Measurements from ENCODE around the gene RAB24. TPM values are rescaled to one million over a fixed set of nuclear protein-coding genes. Genes with fewer than 3 reads are reported as not detected.
A peak's percentile ranks its signal among the peaks of the same experiment; 100 is the strongest.

The RAB24 gene
- total RNA-seq, 4 donors from 2014 or later: 18.7 to 53.3 (median 26.3) TPM

- peaks cover 35 to 45% of the 10 kb centered on the region in 2 donors for H3K4me1 ChIP-seq
- H3K4me3 ChIP-seq (replicated peaks in 1 of 3): peak overlapping the region; percentile 9 to 90 (median 87)
- H3K27me3 ChIP-seq: no peaks in the 10 kb centered on the region
- WGBS, 2 donors: 46 to 55% methylated on average over 13 to 15 of the region's 19 CpGs
- H3K9me3 ChIP-seq: no peaks in the 10 kb centered on the region
- peak overlapping the region in 2 of 3 donors; percentile 61 to 75 for H3K27ac ChIP-seq
- H3K36me3 ChIP-seq: peaks cover 7 to 16% of the 10 kb centered on the region in 2 donors
- TF ChIP-seq, protein P1, sequence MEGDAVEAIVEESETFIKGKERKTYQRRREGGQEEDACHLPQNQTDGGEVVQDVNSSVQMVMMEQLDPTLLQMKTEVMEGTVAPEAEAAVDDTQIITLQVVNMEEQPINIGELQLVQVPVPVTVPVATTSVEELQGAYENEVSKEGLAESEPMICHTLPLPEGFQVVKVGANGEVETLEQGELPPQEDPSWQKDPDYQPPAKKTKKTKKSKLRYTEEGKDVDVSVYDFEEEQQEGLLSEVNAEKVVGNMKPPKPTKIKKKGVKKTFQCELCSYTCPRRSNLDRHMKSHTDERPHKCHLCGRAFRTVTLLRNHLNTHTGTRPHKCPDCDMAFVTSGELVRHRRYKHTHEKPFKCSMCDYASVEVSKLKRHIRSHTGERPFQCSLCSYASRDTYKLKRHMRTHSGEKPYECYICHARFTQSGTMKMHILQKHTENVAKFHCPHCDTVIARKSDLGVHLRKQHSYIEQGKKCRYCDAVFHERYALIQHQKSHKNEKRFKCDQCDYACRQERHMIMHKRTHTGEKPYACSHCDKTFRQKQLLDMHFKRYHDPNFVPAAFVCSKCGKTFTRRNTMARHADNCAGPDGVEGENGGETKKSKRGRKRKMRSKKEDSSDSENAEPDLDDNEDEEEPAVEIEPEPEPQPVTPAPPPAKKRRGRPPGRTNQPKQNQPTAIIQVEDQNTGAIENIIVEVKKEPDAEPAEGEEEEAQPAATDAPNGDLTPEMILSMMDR (IDR thresholded peaks at IDR 0.05): no peak
- DNase-seq: no peak
- intact Hi-C loops (cut with DNase I): loop anchor here (5.0 kb wide), 1 partner anchor 192 kb away; no protein-coding TSS in a partner anchor
These were observed 1.0 kb upstream of the RAB24 start for GRCh38 chr5:177304392-177305119.

- peak in 1 of 2 donors; percentile 16 for DNase-seq
- no peaks in the 10 kb centered on the region for H3K27me3 ChIP-seq
- 0 to 2% methylated on average over 9 to 13 of the region's 25 CpGs for WGBS, 2 donors
- H3K4me1 ChIP-seq: peaks cover 35 to 45% of the 10 kb centered on the region in 2 donors
- H3K9me3 ChIP-seq: no peaks in the 10 kb centered on the region
- peak overlapping the region in 2 of 3 donors; percentile 61 to 75 for H3K27ac ChIP-seq
- TF ChIP-seq POLR2A (IDR thresholded peaks at IDR 0.05): no peak
- TF ChIP-seq, protein P1 (IDR thresholded peaks at IDR 0.05): no peak
- peaks cover 7 to 16% of the 10 kb centered on the region in 2 donors for H3K36me3 ChIP-seq
- intact Hi-C loops (cut with DNase I): no loop called here
- H3K4me3 ChIP-seq (replicated peaks in 1 of 3): peak overlapping the region; percentile 9 to 90 (median 87)
These were observed 439 bp upstream of the RAB24 start for GRCh38 chr5:177303925-177304391.

GRCh38 chr5:177302354-177303110 is 987 bp downstream of the RAB24 start:
- DNase-seq: no peak
- no peaks in the 10 kb centered on the region for H3K27me3 ChIP-seq
- H3K36me3 ChIP-seq: peaks cover 7 to 16% of the 10 kb centered on the region in 2 donors
- intact Hi-C loops (cut with DNase I): no loop called here
- H3K4me3 ChIP-seq (replicated peaks in 1 of 3): peak overlapping the region in 2 of 3 donors; percentile 9 to 90
- WGBS, 2 donors: 33 to 54% methylated on average over 11 to 17 of the region's 24 CpGs
- peak overlapping the region in 2 of 3 donors; percentile 61 to 75 for H3K27ac ChIP-seq
- TF ChIP-seq, protein P1 (IDR thresholded peaks at IDR 0.05): no peak
- TF ChIP-seq POLR2A (IDR thresholded peaks at IDR 0.05): no peak
- H3K4me1 ChIP-seq: peaks cover 35 to 45% of the 10 kb centered on the region in 2 donors
- no peaks in the 10 kb centered on the region for H3K9me3 ChIP-seq

DNA sequence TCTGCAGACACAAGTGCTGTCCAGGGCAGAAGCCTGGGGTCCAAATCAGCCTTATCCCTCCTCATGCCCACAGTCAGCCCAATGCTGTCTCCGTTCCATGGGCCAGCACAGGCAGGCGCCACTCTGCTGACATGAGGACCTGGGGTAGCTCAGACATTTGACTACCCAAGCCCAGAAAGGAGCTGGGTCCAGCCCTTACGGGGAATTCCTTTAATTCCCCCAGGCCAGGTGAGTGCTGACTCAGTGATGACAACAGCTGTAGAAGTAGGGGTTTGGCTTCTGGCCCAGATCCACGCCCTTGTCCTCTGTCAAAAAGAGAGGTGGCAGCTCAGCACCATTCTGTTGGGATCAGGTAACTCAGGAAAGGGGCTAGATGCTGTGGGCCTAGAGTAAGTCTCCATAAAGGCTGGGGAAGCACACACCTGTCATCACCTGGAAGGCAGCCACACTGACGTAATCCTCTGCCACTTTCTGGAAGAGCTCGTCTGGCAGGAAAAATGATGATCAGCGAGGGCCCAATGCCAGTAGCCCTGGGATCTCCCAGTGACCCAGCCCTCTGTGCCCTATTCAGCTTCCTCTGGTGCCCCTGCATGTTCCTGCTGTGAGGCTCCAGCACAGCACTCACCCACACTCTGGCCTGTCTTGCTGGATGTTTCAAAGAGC is 1.9 kb downstream of the RAB24 start:
- 35 to 48% methylated on average over 5 to 6 of the region's 7 CpGs for WGBS, 2 donors
- H3K4me1 ChIP-seq: peaks cover 35 to 45% of the 10 kb centered on the region in 2 donors
- H3K27ac ChIP-seq: peak overlapping the region; percentile 23 to 70 (median 62)
- H3K36me3 ChIP-seq: peaks cover 2 to 7% of the 10 kb centered on the region in 2 donors
- peak; percentile 90 for DNase-seq
- no peak overlapping the region for H3K4me3 ChIP-seq (replicated peaks in 1 of 3)
- intact Hi-C loops (cut with DNase I): no loop called here
- TF ChIP-seq POLR2A (IDR thresholded peaks at IDR 0.05): no peak
- TF ChIP-seq, protein P1 (IDR thresholded peaks at IDR 0.05): no peak
- H3K27me3 ChIP-seq: no peaks in the 10 kb centered on the region
- no peaks in the 10 kb centered on the region for H3K9me3 ChIP-seq

Data from thyroid gland (tissue), 4 donors.